ENCODE data around the gene PPIG. TPM values are rescaled to one million over a fixed set of nuclear protein-coding genes. Genes with fewer than 3 reads are reported as not detected.
"Not testable (repeated sequence)": the region's sequence is repeated elsewhere in the genome, so short reads cannot be mapped to it uniquely, and the experiment has no call there.

PPIG gene
- total RNA-seq, 1 experiment from 2014 or later, result 55.4 TPM

DNA sequence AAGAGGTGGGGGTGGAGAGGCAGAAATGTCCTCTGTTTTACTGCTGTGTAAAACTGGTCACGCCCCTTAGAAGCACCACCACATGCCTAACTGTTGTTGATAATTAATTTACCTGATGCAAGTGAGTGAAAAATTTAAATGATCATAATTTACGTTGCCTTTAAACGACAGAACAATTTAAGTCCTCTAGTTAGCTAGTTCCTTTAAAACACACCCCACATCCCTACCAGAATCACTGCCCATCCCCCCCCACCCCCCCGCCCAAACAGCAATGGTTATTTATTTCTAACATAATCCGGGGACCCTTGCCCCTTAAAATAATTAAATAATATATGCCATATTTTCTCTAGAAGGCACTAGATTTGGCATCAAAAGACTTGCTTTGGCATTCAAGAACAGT, 633 bp upstream of the PPIG start:
- Mint-ChIP-seq H3K9me3 (ENCODE audit: low read depth, unreplicated experiment) (peaks cover 2% of the 10 kb centered on the region), H3K4me1 (ENCODE audit: low read depth, unreplicated experiment) (no peaks in the 10 kb centered on the region), H3K36me3 (ENCODE audit: insufficient read depth, unreplicated experiment) (peaks cover 28% of the 10 kb centered on the region), H3K4me3 (ENCODE audit: low read depth, unreplicated experiment) (peak overlapping the region; percentile 94), H3K27me3 (ENCODE audit: unreplicated experiment) (no peaks in the 10 kb centered on the region), H3K27ac (ENCODE audit: unreplicated experiment) (peak overlapping the region; percentile 96)
- TF ChIP-seq, protein P1, sequence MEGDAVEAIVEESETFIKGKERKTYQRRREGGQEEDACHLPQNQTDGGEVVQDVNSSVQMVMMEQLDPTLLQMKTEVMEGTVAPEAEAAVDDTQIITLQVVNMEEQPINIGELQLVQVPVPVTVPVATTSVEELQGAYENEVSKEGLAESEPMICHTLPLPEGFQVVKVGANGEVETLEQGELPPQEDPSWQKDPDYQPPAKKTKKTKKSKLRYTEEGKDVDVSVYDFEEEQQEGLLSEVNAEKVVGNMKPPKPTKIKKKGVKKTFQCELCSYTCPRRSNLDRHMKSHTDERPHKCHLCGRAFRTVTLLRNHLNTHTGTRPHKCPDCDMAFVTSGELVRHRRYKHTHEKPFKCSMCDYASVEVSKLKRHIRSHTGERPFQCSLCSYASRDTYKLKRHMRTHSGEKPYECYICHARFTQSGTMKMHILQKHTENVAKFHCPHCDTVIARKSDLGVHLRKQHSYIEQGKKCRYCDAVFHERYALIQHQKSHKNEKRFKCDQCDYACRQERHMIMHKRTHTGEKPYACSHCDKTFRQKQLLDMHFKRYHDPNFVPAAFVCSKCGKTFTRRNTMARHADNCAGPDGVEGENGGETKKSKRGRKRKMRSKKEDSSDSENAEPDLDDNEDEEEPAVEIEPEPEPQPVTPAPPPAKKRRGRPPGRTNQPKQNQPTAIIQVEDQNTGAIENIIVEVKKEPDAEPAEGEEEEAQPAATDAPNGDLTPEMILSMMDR (IDR thresholded peaks at IDR 0.05; ENCODE audit: unreplicated experiment), result no peak
- DNase-seq, result no peak
- intact Hi-C loops (cut with micrococcal nuclease; ENCODE audit: unreplicated experiment), result no loop called here
- CTCF ChIA-PET, result no interaction called here
- BruUV-seq (replicated peaks), result no TSS peak

DNA sequence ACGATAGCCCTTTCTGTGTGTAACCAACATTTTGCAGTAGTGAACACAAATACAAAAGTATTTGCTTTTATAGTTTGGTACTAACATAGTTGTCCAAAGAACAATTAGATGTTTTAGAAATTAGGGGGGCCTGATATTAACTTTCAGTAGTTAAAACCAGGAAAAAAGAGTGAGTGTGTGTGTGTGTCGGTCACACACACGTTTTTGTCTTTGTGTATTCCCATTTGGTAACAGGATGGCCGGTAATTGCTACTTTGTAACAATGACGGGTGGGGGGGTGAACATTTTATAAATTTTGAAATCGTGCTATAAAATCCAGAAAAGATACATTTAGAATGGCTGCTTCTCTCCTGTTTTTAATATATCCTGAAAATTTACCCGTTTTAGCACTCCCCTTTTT, 1.5 kb downstream of the PPIG start:
- H3K27me3 Mint-ChIP-seq (ENCODE audit: unreplicated experiment), result no peaks in the 10 kb centered on the region
- CTCF ChIA-PET, result interaction anchor here (0.6 to 1.3 kb wide), 2 partner anchors 12 to 295 kb away, joined by 4 to 5 read pairs; partner anchors contain the start of gene FASTKD1
- DNase-seq, result no peak
- no peaks in the 10 kb centered on the region for H3K4me1 Mint-ChIP-seq (ENCODE audit: low read depth, unreplicated experiment)
- H3K36me3 Mint-ChIP-seq (ENCODE audit: insufficient read depth, unreplicated experiment), result peaks cover 28% of the 10 kb centered on the region
- TF ChIP-seq, protein P1 (IDR thresholded peaks at IDR 0.05; ENCODE audit: unreplicated experiment), result no peak
- H3K27ac Mint-ChIP-seq (ENCODE audit: unreplicated experiment), result peak overlapping the region; percentile 96
- intact Hi-C loops (cut with micrococcal nuclease; ENCODE audit: unreplicated experiment), result no loop called here
- H3K4me3 Mint-ChIP-seq (ENCODE audit: low read depth, unreplicated experiment), result peak overlapping the region; percentile 94
- H3K9me3 Mint-ChIP-seq (ENCODE audit: low read depth, unreplicated experiment), result peaks cover 2% of the 10 kb centered on the region
- BruUV-seq (replicated peaks), result no TSS peak

DNA sequence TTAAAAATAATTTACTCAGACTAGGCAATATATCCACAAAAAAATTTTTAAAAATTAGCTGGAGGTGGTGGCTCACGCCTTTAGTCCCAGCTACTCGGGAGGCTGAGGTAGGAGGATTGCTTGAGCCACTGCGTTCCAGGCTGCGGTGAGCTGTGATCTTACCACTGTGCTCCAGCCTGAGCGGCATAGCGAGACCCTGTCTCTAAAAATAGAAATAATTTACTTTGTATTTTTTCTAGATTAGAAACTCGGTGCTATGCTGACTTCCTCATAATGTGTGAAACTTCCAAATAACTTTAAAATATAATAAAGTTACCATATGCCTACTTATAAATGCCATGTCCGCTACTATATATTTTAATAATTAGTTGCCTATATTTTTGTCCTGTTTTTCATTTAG, 6.7 kb downstream of the PPIG start:
- CTCF ChIA-PET, result no interaction called here
- DNase-seq, result no peak
- Mint-ChIP-seq H3K27me3 (ENCODE audit: unreplicated experiment) (no peaks in the 10 kb centered on the region), H3K4me3 (ENCODE audit: low read depth, unreplicated experiment) (no peak overlapping the region), H3K4me1 (ENCODE audit: low read depth, unreplicated experiment) (no peaks in the 10 kb centered on the region), H3K36me3 (ENCODE audit: insufficient read depth, unreplicated experiment) (peaks cover 4% of the 10 kb centered on the region), H3K9me3 (ENCODE audit: low read depth, unreplicated experiment) (no peaks in the 10 kb centered on the region), H3K27ac (ENCODE audit: unreplicated experiment) (no peak overlapping the region)
- no TSS peak for BruUV-seq (replicated peaks)
- intact Hi-C loops (cut with micrococcal nuclease; ENCODE audit: unreplicated experiment), result no loop called here
- TF ChIP-seq, protein P1 (IDR thresholded peaks at IDR 0.05; ENCODE audit: unreplicated experiment), result no peak

DNA sequence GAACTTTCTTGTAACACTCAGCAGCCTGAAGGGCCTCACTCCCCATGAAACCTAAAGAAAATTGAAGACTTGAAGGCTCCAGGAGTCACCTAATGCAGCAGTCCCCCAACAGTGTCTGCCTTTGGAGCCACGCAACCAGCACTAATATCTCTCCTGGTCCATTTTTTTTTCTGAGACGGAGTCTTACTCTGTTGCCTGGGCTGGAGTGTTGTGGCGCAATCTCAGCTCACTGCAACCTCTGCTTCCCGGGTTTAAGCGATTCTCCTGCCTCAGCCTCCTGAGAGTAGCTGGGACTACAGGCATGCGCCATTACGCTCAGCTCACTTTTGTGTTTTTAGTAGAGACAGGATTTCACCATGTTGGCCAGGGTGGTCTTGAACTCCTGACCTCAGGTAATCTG, 12.4 kb downstream of the PPIG start:
- H3K4me3 Mint-ChIP-seq (ENCODE audit: low read depth, unreplicated experiment); H3K27ac Mint-ChIP-seq (ENCODE audit: unreplicated experiment); BruUV-seq (replicated peaks); intact Hi-C loops (cut with micrococcal nuclease; ENCODE audit: unreplicated experiment); H3K27me3 Mint-ChIP-seq (ENCODE audit: unreplicated experiment); CTCF ChIA-PET; H3K9me3 Mint-ChIP-seq (ENCODE audit: low read depth, unreplicated experiment); H3K4me1 Mint-ChIP-seq (ENCODE audit: low read depth, unreplicated experiment); DNase-seq: not testable (repeated sequence)
- H3K36me3 Mint-ChIP-seq (ENCODE audit: insufficient read depth, unreplicated experiment), result peaks cover 19% of the 10 kb centered on the region

DNA sequence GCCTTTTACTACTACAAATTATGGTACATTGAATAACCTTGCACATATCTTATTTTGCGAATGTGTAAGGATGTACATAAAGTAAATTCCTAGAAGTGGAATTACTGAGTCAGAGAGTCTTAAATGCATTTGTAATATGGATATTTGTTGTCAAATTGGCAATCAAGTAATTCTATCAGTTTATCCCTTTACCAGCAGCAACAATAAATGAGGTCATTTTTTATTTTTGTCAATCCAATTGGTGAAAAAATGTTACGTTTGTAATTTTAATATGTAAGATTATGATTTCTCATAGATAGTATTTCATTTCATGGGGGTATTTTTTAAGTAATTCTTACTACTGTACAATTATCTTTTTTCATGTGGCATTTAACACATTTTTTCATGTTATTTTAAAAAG, 14.8 kb downstream of the PPIG start:
- Mint-ChIP-seq H3K27ac (ENCODE audit: unreplicated experiment) (no peak overlapping the region), H3K27me3 (ENCODE audit: unreplicated experiment) (no peaks in the 10 kb centered on the region), H3K4me1 (ENCODE audit: low read depth, unreplicated experiment) (no peaks in the 10 kb centered on the region), H3K4me3 (ENCODE audit: low read depth, unreplicated experiment) (no peak overlapping the region), H3K36me3 (ENCODE audit: insufficient read depth, unreplicated experiment) (peaks cover 21% of the 10 kb centered on the region), H3K9me3 (ENCODE audit: low read depth, unreplicated experiment) (no peaks in the 10 kb centered on the region)
- no TSS peak for BruUV-seq (replicated peaks)
- intact Hi-C loops (cut with micrococcal nuclease; ENCODE audit: unreplicated experiment), result no loop called here
- no peak for DNase-seq
- CTCF ChIA-PET, result interaction anchor here (0.6 kb wide), 1 partner anchor 39 kb away, joined by 3 read pairs; no protein-coding TSS in a partner anchor
- TF ChIP-seq, protein P1 (IDR thresholded peaks at IDR 0.05; ENCODE audit: unreplicated experiment), result no peak

Measured in Calu3 (cell line).